ENCODE data around the gene TRAPPC2. TPM values are rescaled to one million over a fixed set of nuclear protein-coding genes. Genes with fewer than 3 reads are reported as not detected.

Gene TRAPPC2
- total RNA-seq, 4 donors from 2014 or later, result 9.7 to 16.9 (median 12.0) TPM

DNA sequence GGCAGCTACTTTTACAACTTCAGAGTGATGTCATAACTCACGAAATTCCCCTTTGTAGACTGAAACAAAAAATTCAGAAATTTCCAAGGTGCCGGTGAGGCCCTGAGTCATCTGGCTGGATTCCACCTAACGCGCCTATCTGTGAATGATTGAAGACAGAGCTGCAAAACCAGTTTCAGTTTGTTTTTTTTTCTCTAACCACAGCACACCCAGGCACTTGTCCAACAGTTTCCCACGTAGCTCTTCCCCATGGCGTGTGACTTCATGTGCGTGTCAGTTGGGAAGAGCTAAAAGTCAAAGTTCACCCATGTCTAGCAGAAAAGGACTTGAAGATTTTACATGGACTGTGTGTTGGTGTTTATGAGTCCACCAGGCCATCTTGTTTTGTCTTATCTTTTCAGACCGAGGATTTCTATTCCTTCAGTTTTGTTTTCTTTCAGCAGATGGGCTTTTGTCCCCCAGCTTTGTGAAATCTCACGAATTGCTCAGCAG, 65.1 kb downstream of the TRAPPC2 start:
- peak in 2 of 3 donors; percentile 39 to 56 for TF ChIP-seq POLR2AphosphoS5 (IDR thresholded peaks at IDR 0.05)
- TF ChIP-seq POLR2A (IDR thresholded peaks at IDR 0.05), result no peak
- TF ChIP-seq, protein P1, sequence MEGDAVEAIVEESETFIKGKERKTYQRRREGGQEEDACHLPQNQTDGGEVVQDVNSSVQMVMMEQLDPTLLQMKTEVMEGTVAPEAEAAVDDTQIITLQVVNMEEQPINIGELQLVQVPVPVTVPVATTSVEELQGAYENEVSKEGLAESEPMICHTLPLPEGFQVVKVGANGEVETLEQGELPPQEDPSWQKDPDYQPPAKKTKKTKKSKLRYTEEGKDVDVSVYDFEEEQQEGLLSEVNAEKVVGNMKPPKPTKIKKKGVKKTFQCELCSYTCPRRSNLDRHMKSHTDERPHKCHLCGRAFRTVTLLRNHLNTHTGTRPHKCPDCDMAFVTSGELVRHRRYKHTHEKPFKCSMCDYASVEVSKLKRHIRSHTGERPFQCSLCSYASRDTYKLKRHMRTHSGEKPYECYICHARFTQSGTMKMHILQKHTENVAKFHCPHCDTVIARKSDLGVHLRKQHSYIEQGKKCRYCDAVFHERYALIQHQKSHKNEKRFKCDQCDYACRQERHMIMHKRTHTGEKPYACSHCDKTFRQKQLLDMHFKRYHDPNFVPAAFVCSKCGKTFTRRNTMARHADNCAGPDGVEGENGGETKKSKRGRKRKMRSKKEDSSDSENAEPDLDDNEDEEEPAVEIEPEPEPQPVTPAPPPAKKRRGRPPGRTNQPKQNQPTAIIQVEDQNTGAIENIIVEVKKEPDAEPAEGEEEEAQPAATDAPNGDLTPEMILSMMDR (IDR thresholded peaks at IDR 0.05), result no peak
- TF ChIP-seq EP300 (IDR thresholded peaks at IDR 0.05), result no peak
- Histone ChIP-seq H3K4me1 (peaks cover 13% of the 10 kb centered on the region), H3K27me3 (no peaks in the 10 kb centered on the region), H3K36me3 (no peaks in the 10 kb centered on the region), H3K27ac (peak overlapping the region; percentile 41), H3K9me3 (no peaks in the 10 kb centered on the region), H3K4me3 (no peak overlapping the region)
- 24% methylated on average over 9 of the region's 9 CpGs for WGBS
- peak in 1 of 2 donors; percentile 79 for DNase-seq (ENCODE audit: low spot score in 2 of 2)

DNA sequence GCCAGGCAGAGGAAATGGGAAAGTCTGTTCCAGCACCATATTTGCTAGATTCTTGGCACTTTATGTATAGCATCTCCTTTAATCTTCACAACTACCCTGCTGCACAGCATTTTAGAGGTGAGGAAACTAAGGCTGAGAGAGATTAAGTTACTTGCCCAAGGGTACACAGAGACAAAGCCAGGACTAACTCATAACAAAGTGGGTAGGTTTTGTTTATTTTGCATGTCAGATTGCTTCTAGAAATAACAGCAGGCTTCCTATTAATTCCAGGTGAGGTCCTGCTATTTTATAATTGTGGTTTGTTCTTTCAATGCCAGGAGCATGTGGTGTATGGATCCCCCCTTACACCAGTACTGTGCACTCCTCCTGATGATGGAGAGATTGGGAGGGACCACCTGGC, 66.5 kb downstream of the TRAPPC2 start:
- H3K4me3 ChIP-seq, result no peak overlapping the region
- H3K9me3 ChIP-seq, result no peaks in the 10 kb centered on the region
- DNase-seq (ENCODE audit: low spot score in 2 of 2), result no peak
- H3K27me3 ChIP-seq, result no peaks in the 10 kb centered on the region
- peaks cover 13% of the 10 kb centered on the region for H3K4me1 ChIP-seq
- no peak overlapping the region for H3K27ac ChIP-seq
- H3K36me3 ChIP-seq, result no peaks in the 10 kb centered on the region
- TF ChIP-seq, protein P1 (IDR thresholded peaks at IDR 0.05), result no peak
- TF ChIP-seq EP300 (IDR thresholded peaks at IDR 0.05) (no peak), POLR2AphosphoS5 (IDR thresholded peaks at IDR 0.05) (no peak), POLR2A (IDR thresholded peaks at IDR 0.05) (no peak)

DNA sequence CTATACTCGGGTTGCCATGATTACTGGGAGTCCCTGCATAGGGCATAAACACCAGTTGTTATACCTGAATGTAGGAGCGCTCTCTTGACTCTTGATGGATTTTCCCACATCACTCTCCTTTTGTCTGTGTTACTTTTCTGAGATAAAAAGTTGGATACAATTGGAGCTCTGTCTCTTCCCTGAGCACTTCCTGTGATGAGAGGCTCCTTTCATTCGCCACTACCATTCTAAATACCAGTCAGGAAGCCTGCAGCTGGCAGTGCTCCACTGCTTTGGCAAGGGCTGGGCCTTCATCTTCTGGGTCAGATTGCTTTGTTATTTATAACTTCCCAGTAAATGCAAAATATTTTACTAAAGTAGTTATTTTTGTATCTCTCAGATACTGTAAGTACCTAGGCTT, 67.6 kb downstream of the TRAPPC2 start:
- Histone ChIP-seq H3K36me3 (no peaks in the 10 kb centered on the region), H3K9me3 (no peaks in the 10 kb centered on the region), H3K27me3 (no peaks in the 10 kb centered on the region), H3K27ac (no peak overlapping the region), H3K4me3 (no peak overlapping the region), H3K4me1 (peaks cover 13% of the 10 kb centered on the region)
- WGBS, result 65% methylated on average over 3 of the region's 3 CpGs
- DNase-seq (ENCODE audit: low spot score in 2 of 2), result no peak
- TF ChIP-seq EP300 (IDR thresholded peaks at IDR 0.05) (no peak), POLR2AphosphoS5 (IDR thresholded peaks at IDR 0.05) (no peak), POLR2A (IDR thresholded peaks at IDR 0.05) (no peak)
- TF ChIP-seq, protein P1 (IDR thresholded peaks at IDR 0.05), result no peak

DNA sequence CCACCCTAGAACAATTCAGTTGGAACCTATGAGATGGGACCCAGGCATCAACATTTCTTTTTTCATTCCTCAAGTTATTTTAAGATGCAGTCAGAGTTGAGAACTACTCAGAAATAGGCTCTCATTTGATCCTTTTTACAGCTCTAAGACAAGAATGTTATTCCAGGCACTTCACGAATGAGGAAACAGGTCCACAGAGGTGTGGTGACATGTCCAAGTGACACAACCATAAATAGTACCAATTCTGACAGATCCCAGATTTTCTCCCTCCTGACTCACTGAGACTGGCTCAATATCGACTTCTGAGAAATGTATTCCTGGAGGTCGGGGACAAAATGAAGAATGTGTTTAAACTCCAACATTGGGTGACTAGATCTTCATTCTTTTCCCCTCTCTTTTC, 70.4 kb downstream of the TRAPPC2 start:
- no peak overlapping the region for H3K27ac ChIP-seq

DNA sequence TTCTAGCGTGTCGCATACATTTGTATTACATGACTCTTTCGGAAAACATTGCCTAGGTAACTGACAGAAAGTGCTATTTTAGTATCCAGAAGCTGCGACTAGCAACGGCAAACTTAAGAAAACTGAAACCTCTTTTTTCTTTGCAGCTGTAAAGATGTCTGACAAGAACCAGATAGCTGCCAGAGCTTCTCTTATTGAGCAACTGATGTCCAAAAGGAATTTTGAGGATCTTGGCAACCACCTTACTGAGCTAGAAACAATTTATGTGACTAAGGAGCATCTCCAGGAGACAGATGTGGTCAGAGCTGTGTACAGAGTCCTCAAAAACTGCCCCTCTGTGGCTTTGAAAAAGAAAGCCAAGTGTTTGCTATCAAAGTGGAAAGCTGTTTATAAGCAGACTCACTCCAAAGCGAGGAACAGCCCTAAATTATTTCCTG, 72.0 kb downstream of the TRAPPC2 start:
- no peaks in the 10 kb centered on the region for H3K9me3 ChIP-seq
- H3K27me3 ChIP-seq, result no peaks in the 10 kb centered on the region
- peaks cover 3% of the 10 kb centered on the region for H3K4me1 ChIP-seq
- no peak for TF ChIP-seq EP300 (IDR thresholded peaks at IDR 0.05)
- no peak for TF ChIP-seq POLR2AphosphoS5 (IDR thresholded peaks at IDR 0.05)
- TF ChIP-seq, protein P1 (IDR thresholded peaks at IDR 0.05), result no peak
- TF ChIP-seq POLR2A (IDR thresholded peaks at IDR 0.05), result no peak
- H3K36me3 ChIP-seq, result no peaks in the 10 kb centered on the region
- H3K4me3 ChIP-seq, result peak overlapping the region; percentile 14
- no peak for DNase-seq (ENCODE audit: low spot score in 2 of 2)
- no peak overlapping the region for H3K27ac ChIP-seq
- 76% methylated on average over 6 of the region's 6 CpGs for WGBS

More for the DNA sequence above, 70.4 kb downstream of the TRAPPC2 start:
- Histone ChIP-seq H3K36me3 (no peaks in the 10 kb centered on the region), H3K9me3 (no peaks in the 10 kb centered on the region), H3K4me3 (no peak overlapping the region), H3K4me1 (peaks cover 11% of the 10 kb centered on the region), H3K27me3 (no peaks in the 10 kb centered on the region)
- 76% methylated on average over 3 of the region's 3 CpGs for WGBS
- DNase-seq (ENCODE audit: low spot score in 2 of 2), result no peak
- TF ChIP-seq POLR2AphosphoS5 (IDR thresholded peaks at IDR 0.05) (no peak), POLR2A (IDR thresholded peaks at IDR 0.05) (no peak), EP300 (IDR thresholded peaks at IDR 0.05) (no peak)
- TF ChIP-seq, protein P1 (IDR thresholded peaks at IDR 0.05), result no peak

Other genes starting within 250 kb of the TRAPPC2 start
- under 1 TPM in 3 of 4 donors, not detected in 1; 0.19 to 0.68 (median 0.31) TPM for gene EGFL6, start 165.0 kb downstream of the TRAPPC2 start, total RNA-seq
- 1 to 10 TPM; 1.7 to 4.7 (median 3.2) TPM for gene TCEANC, start 81.5 kb downstream of the TRAPPC2 start, total RNA-seq
- gene RAB9A, start 45.5 kb downstream of the TRAPPC2 start, total RNA-seq, result 10 to 100 TPM; 20.3 to 43.6 (median 32.0) TPM
- 10 to 100 TPM; 19.1 to 68.4 (median 32.5) TPM for gene OFD1, start 128 bp upstream of the TRAPPC2 start, total RNA-seq
- 10 to 100 TPM in 2 of 4 donors, 1 to 10 TPM in 2; 6.6 to 21.7 (median 13.8) TPM for gene GPM6B, start 82.5 kb upstream of the TRAPPC2 start, total RNA-seq